Adrenal gland (tissue), 12 donors: ENCODE results near the gene MSMO1. TPM values are rescaled to one million over a fixed set of nuclear protein-coding genes. Genes with fewer than 3 reads are reported as not detected.

Source experiments
- DNase-seq, 7 donors: peaks; one replicate each; pipeline ENCODE4 v3.0.0-alpha.2; 2019 to 2020
- H3K27ac ChIP-seq, 5 donors: fragments of 200-600 bp; sonication (generic) in 4 of 5; 1 replicate in 3 of 5; 2 replicates in 2 of 5; pipeline versions ENCODE4 v1.5.1 to v1.8.0; 2016 to 2020; ENCODE audit warnings: mild to moderate bottlenecking in 1 of 5
- H3K27me3 ChIP-seq: fragments of 200-600 bp; 2 replicates; pipeline ENCODE4 v1.8.0; 2021
- H3K36me3 ChIP-seq, 2 donors: fragments of 200-600 bp; replicated peaks in 1 of 2; 1 replicate in 1 of 2; 2 replicates in 1 of 2; pipeline versions ENCODE4 v1.5.1 to v1.8.0; 2018 to 2022
- H3K4me1 ChIP-seq, 2 donors: fragments of 200-600 bp; replicated peaks in 1 of 2; 1 replicate in 1 of 2; 2 replicates in 1 of 2; pipeline versions ENCODE4 v1.5.1 to v1.8.0; 2018 to 2021
- H3K4me3 ChIP-seq, 4 donors: fragments of 200-600 bp; sonication (generic) in 3 of 4; one replicate each; pipeline ENCODE4 v1.5.1; 2016 to 2018
- H3K9me3 ChIP-seq, 3 donors: fragments of 200-600 bp; sonication (generic) in 1 of 3; replicated peaks in 1 of 3; 1 replicate in 2 of 3; 2 replicates in 1 of 3; pipeline versions ENCODE4 v1.5.1 to v1.8.0; 2016 to 2021
- CTCF ChIP-seq, 6 experiments: fragments of 450-650 bp in 4 of 6; fragments of 200-600 bp in 2 of 6; sonication (generic) in 1 of 6; IDR thresholded peaks; 1 replicate in 5 of 6; 2 replicates in 1 of 6; pipeline versions ENCODE4 v1.5.1 to v1.8.0; 2016 to 2021; ENCODE audit warnings: antibody characterized with exemption in 6 of 6, mild to moderate bottlenecking in 2 of 6, moderate library complexity in 1 of 6
- POLR2A ChIP-seq, 2 donors: fragments of 450-650 bp; IDR thresholded peaks; one replicate each; pipeline ENCODE4 v1.6.1; 2017; ENCODE audit warnings: antibody characterized with exemption in 2 of 2, mild to moderate bottlenecking in 2 of 2, moderate library complexity in 1 of 2
- WGBS, 4 donors: extraction: QIAGEN DNeasy Blood & Tissue Kit in 2 of 4; methylation state at CpG; one replicate each; pipeline versions ENCODE4 v1.1.5 to v1.1.7; 2013 to 2017; 5-methylcytosine and 5-hydroxymethylcytosine counted together
- intact Hi-C, 2 donors: fragments of 100-400 bp; cut with DNase I; formaldehyde crosslinking; loops; one replicate each; pipeline versions ENCODE4 v1.14.1 to v1.15.0; 2022 to 2023
- polyA plus RNA-seq, 3 donors: library from polyadenylated mRNA; stranded (reverse); fragments of 200-250 nt in 2 of 3; fragments of 350-450 nt in 1 of 3; fragmentation: Illumina TruSeq in 1 of 3; extraction: RNeasy Lipid Tissue Mini Kit (QIAGEN cat#74804) in 1 of 3; gene quantifications; one replicate each; pipeline ENCODE4 v1.2.3, GENCODE V29; 2013 to 2014
- total RNA-seq, 9 donors: library from RNA; depleted of rRNA in 4 of 9; stranded (reverse); fragments of >200 nt in 4 of 9; fragments of 120-200 nt in 1 of 9; fragmentation: NEBNext Ultra II Directional in 1 of 9; extraction: Animal tissue kit (Norgen Biotek cat#: 25700) in 1 of 9; gene quantifications; one replicate each; pipeline versions ENCODE4 v1.1.0 to v1.2.4, GENCODE V29; 2013 to 2023
- donor health status: healthy with polysubstance abuse.
- donor health status: Bipolar disorder and iron deficiency.
- donor health status: DM: yes; HTN: yes; CAD: no.
- donor health status: DM: no; HTN: no; CAD: no.
- donor health status: DM: no; HTN: no; CAD: no.
- donor health status: DM: yes; HTN: yes; CAD: no.

The MSMO1 gene
- total and polyA plus RNA-seq, 12 donors = 9.3 to 2,076 (median 56.6) TPM

GRCh38 chr4:165331359-165331758 lies 3.9 kb downstream of the MSMO1 start:
- DNase-seq = no peak
- H3K36me3 ChIP-seq = no peaks in the 10 kb centered on the region
- intact Hi-C loops = no loop called here
- peaks cover 9 to 40% of the 10 kb centered on the region in 2 donors for H3K4me1 ChIP-seq
- no peaks in the 10 kb centered on the region for H3K9me3 ChIP-seq
- H3K4me3 ChIP-seq = no peak overlapping the region
- TF ChIP-seq POLR2A (IDR thresholded peaks at IDR 0.05) (no peak), CTCF (IDR thresholded peaks at IDR 0.05) (peak in 1 of 6 experiments; percentile 8)
- 76 to 87% (median 84%) methylated on average over 1 of the region's 1 CpG for WGBS, 4 donors
- H3K27ac ChIP-seq = no peak overlapping the region
- no peaks in the 10 kb centered on the region for H3K27me3 ChIP-seq

DNA sequence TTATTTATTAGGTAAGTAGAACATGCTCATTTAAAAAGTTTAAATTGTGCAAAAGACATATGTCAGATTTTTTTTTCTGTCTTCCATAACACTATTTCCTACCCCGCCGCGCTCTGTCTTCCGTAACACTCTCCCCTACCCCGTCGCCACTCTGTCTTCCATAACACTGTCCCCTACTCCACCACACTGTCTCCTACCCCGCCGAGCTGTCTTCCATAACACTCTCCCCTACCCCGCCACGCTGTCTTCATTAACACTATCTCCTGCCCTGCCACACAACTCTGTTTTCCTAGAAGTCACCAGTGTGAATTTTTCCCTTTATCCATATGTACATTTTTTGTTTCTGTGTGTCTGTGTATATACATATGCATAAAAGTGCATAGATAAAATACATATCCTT lies 4.4 kb downstream of the MSMO1 start:
- 89 to 93% (median 90%) methylated on average over 10 of the region's 10 CpGs for WGBS, 4 donors
- H3K4me1 ChIP-seq = peaks cover 7 to 38% of the 10 kb centered on the region in 2 donors
- no peak for DNase-seq

DNA sequence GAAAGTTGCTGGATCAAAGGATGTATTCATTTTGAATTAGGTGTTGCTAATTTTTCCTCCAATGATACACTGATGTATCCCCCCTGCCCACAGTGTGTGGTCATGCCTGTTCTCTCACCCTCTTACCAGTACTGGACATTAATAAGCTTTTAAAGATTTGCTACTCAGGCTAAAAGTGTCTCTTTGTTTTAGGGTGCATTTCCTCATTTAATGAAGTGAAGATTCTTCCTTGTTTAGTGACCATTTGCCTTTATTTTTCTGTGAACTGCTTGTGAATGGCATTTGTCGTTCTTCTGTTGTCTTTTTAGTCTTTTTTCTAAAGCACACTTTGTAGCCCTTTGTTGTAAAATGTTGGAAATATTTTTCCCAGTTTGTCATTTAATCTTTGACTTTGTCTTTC lies 5.0 kb downstream of the MSMO1 start:
- Histone ChIP-seq H3K27ac (no peak overlapping the region), H3K4me1 (peaks cover 7 to 38% of the 10 kb centered on the region in 2 donors), H3K27me3 (no peaks in the 10 kb centered on the region), H3K36me3 (no peaks in the 10 kb centered on the region), H3K4me3 (no peak overlapping the region), H3K9me3 (no peaks in the 10 kb centered on the region)
- 39 to 53% (median 50%) methylated on average over 1 of the region's 1 CpG for WGBS, 4 donors
- intact Hi-C loops = no loop called here
- no peak for TF ChIP-seq CTCF (IDR thresholded peaks at IDR 0.05)
- TF ChIP-seq POLR2A (IDR thresholded peaks at IDR 0.05) = no peak
- DNase-seq = no peak

More for the DNA sequence above, 4.4 kb downstream of the MSMO1 start:
- no peaks in the 10 kb centered on the region for H3K27me3 ChIP-seq
- no peaks in the 10 kb centered on the region for H3K36me3 ChIP-seq
- intact Hi-C loops = no loop called here
- no peaks in the 10 kb centered on the region for H3K9me3 ChIP-seq
- TF ChIP-seq CTCF (IDR thresholded peaks at IDR 0.05) (no peak), POLR2A (IDR thresholded peaks at IDR 0.05) (no peak)
- H3K27ac ChIP-seq = no peak overlapping the region
- no peak overlapping the region for H3K4me3 ChIP-seq

DNA sequence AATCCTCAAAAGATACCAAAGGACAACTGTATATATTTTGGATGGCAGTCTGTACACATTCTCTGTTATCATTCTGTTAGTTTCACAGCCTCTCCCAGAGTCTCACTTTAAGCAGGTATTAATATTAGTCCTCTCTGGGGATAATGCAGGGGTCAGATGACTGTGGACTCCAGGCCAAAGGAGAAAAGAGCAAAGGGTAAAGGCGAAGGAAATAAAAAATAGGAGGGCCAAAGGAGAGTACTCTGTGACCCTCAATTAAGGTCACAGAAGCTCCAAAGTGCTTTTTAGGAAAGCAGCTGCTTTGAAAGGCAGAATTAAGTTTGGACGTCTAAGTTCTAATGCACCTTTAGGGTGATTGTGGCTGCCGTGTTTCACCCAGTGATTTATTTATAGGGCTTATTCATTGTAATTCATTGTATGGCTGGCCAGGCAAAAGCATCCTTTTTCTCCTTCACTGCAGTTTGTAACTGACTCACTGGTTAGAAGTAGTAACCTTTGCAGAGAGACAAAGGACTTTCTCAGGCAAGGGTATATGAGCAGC lies 7.8 kb downstream of the MSMO1 start:
- 61 to 75% (median 68%) methylated on average over 3 of the region's 3 CpGs for WGBS, 4 donors
- peaks cover 0 to 17% of the 10 kb centered on the region in 2 donors for H3K36me3 ChIP-seq

More for the DNA sequence above, 7.8 kb downstream of the MSMO1 start:
- Histone ChIP-seq H3K27me3 (no peaks in the 10 kb centered on the region), H3K9me3 (no peaks in the 10 kb centered on the region), H3K4me3 (no peak overlapping the region), H3K4me1 (peaks cover 0 to 20% of the 10 kb centered on the region in 2 donors), H3K27ac (no peak overlapping the region)
- no peak for DNase-seq
- TF ChIP-seq CTCF (IDR thresholded peaks at IDR 0.05) = no peak
- TF ChIP-seq POLR2A (IDR thresholded peaks at IDR 0.05) = no peak
- intact Hi-C loops = no loop called here
